Activated T-cell treated with anti-CD3 and anti-CD28 coated beads, Interleukin-2, amount 50 U/mL, for 1 hour (primary cell): Measurements from ENCODE around the gene GID8.

Experiments
- DNase-seq: peaks from one replicate; pipeline ENCODE4 v3.0.0-alpha.2; 2020

Gene GID8

GRCh38 chr20:62971950-62972844, 34.2 kb downstream of the GID8 start:
- DNase-seq, result peak; percentile 90

GRCh38 chr20:62972845-62973745, 35.1 kb downstream of the GID8 start:
- no peak for DNase-seq

GRCh38 chr20:62975251-62975760, 37.4 kb downstream of the GID8 start:
- DNase-seq, result no peak

- no peak for DNase-seq
Measured at GRCh38 chr20:62975812-62976508, 38.0 kb downstream of the GID8 start.

- DNase-seq, result no peak
Measured at GRCh38 chr20:62976886-62977285, 38.9 kb downstream of the GID8 start.

- peak; percentile 89 for DNase-seq
Measured at GRCh38 chr20:62977613-62978560, 39.9 kb downstream of the GID8 start.

GRCh38 chr20:62978561-62978943, 40.6 kb downstream of the GID8 start:
- DNase-seq, result no peak

- DNase-seq, result no peak
Measured at GRCh38 chr20:62979310-62979709, 41.4 kb downstream of the GID8 start.

- no peak for DNase-seq
Measured at GRCh38 chr20:62979876-62980373, 42.0 kb downstream of the GID8 start.

- no peak for DNase-seq
Measured at GRCh38 chr20:62980380-62980960, 42.5 kb downstream of the GID8 start.

- DNase-seq, result peak; percentile 55
Measured at GRCh38 chr20:62980970-62981369, 43.0 kb downstream of the GID8 start.

- DNase-seq, result no peak
Measured at GRCh38 chr20:62982124-62983075, 44.5 kb downstream of the GID8 start.

GRCh38 chr20:62983210-62983609, 45.3 kb downstream of the GID8 start:
- DNase-seq, result no peak

- DNase-seq, result no peak
Measured at GRCh38 chr20:62984666-62985443, 46.9 kb downstream of the GID8 start.

GRCh38 chr20:62985444-62985778, 47.5 kb downstream of the GID8 start:
- DNase-seq, result no peak

GRCh38 chr20:62986257-62986800, 48.4 kb downstream of the GID8 start:
- no peak for DNase-seq

GRCh38 chr20:62987114-62987513, 49.2 kb downstream of the GID8 start:
- no peak for DNase-seq

- no peak for DNase-seq
Measured at GRCh38 chr20:62989201-62989601, 51.3 kb downstream of the GID8 start.

- no peak for DNase-seq
Measured at GRCh38 chr20:62990306-62990825, 52.4 kb downstream of the GID8 start.
